ENCODE results near the gene IQCK.

The IQCK gene

GRCh38 chr16:19884611-19885450 is 166.8 kb downstream of the IQCK start, which contains the start of gene GPRC5B:
GPRC5B (minus strand) TSS chr16:19884848; CDS start chr16:19872845, 12,003 bp downstream.
- peak; percentile 73 for DNase-seq (ENCODE audit: low spot score)

GRCh38 chr16:19885451-19886072 is 167.5 kb downstream of the IQCK start:
- peak; percentile 49 for DNase-seq (ENCODE audit: low spot score)

GRCh38 chr16:19886073-19886941 is 168.2 kb downstream of the IQCK start:
- DNase-seq (ENCODE audit: low spot score): peak; percentile 90

- no peak for DNase-seq (ENCODE audit: low spot score)
These were observed 170.8 kb downstream of the IQCK start for GRCh38 chr16:19888834-19889233.

- no peak for DNase-seq (ENCODE audit: low spot score)
These were observed 172.8 kb downstream of the IQCK start for GRCh38 chr16:19890901-19891300.

DNA sequence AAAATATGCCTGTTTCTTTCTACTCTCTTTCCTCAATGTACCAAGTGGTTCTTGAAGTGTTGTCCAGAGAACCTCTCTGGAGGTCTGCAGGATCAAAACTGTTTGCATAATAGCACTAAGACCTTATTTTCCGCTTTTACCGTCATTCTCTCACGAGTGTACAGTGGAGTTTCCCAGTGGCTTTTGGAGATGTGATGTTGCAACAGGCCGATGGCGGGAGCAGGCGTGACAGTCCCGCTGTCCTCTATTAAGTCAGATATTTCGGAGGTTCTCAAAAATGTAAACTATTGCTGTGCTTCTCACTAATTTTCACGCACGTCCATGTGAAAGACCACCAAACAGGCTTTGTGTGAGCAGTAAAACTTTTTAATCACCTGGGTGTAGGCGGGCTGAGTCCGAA is 174.8 kb downstream of the IQCK start:
- no peak for DNase-seq (ENCODE audit: low spot score)

DNA sequence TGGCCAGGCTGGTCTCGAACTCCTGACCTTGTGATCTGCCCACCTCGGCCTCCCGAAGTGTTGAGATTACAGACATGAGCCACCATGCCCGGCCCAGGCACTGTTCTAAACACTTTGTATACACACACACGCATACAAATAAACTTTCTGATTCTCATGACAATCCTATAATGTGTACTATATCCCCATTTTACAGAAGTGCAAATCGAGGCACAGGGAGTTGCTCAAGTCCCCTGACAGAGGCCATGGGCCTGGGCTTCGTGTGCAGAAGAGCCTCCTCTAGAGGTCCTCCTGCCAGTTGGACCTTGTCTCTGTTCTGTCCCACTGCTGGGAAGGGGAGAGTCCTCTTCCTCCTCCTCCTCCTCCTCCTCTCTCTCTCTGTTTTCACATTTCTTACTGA is 176.5 kb downstream of the IQCK start:
- DNase-seq (ENCODE audit: low spot score): no peak

- DNase-seq (ENCODE audit: low spot score): no peak
These were observed 178.9 kb downstream of the IQCK start for GRCh38 chr16:19896951-19897350.

- DNase-seq (ENCODE audit: low spot score): no peak
These were observed 180.1 kb downstream of the IQCK start for GRCh38 chr16:19898166-19898565.

- DNase-seq (ENCODE audit: low spot score): peak; percentile 52
These were observed 181.0 kb downstream of the IQCK start for GRCh38 chr16:19898924-19899604.

DNA sequence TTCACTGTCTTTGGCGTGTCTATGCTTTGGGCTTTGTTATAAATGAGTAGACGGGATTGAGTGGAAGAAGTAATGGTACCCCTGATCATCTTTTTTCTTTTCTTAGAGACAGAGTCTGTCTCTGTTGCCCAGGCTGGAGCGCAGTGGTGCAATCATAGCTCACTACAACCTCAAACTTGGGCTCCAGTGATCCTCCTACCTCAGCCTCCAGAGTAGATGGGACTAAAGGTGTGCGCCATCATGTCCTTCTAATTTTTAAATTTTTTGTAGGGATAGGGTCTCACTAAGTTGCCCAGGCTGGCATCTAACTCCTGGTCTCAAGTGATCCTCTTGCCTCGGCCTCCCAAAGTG is 181.5 kb downstream of the IQCK start:
- no peak for DNase-seq (ENCODE audit: low spot score)

GRCh38 chr16:19901164-19901563 is 183.1 kb downstream of the IQCK start:
- DNase-seq (ENCODE audit: low spot score): no peak

DNA sequence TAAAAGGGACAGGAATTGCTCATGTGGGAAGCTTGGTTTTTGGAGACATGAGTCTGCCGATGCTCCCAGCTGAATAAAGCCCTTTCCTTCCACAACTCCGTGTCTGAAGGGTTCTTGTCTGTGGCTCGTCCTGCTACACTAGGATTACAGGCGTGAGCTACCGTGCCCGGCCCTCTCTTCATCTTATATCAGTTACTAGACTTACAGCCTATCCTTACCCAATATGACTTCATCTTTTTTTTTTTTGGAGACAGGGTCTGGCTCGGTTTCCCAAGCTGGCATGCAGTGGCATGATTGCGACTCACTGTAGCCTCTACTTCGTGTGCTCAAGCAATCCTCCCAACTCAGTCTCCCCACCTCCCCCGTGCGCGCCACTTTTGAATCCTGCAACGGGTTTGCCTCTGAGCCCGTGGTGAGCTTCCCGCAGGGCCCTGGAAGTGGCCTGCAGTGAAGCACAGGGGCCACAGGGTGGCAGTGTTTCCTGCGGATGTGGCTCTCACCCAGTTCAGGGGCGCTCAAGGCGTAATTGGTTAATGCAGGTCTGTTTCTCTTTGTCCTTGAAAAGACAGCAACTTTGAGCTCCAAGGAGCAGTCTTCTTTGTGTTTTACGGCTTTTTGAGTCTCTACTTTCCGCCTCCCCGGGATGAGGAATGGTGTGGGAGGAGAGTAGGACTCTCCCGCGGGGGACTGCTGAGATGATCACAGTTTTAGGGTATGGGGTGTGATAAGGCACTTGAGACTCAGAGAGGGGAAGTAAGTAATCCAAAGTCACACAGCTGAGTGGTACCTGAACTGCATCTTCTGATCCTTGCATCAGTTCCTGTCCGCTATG is 189.3 kb downstream of the IQCK start:
- peak; percentile 72 for DNase-seq (ENCODE audit: low spot score)

All from Ammon's horn (tissue), 1 donor.